ENCODE data around the gene CERT1.

GRCh38 chr5:75335486-75335885 is 175.9 kb downstream of the CERT1 start:
- TF ChIP-seq CTCF (IDR thresholded peaks at IDR 0.05; ENCODE audit: low read depth, low read length, poor library complexity, severe bottlenecking), result no peak
- no peak for TF ChIP-seq EZH2phosphoT487 (IDR thresholded peaks at IDR 0.05; ENCODE audit: borderline replicate concordance, low read length)
